Breast epithelium (tissue), 4 donors: ENCODE measurements around the gene ELANE. TPM values are rescaled to one million over a fixed set of nuclear protein-coding genes. Genes with fewer than 3 reads are reported as not detected.

Source experiments
- DNase-seq, 2 donors: peaks; one replicate each; pipeline ENCODE4 v3.0.0-alpha.2; 2019; ENCODE audit warnings: low spot score in 2 of 2
- H3K27ac ChIP-seq, 2 donors: fragments of 200-600 bp; sonication (generic) in 1 of 2; one replicate each; pipeline ENCODE4 v1.5.1; 2016 to 2019; ENCODE audit warnings: mild to moderate bottlenecking in 1 of 2
- H3K27me3 ChIP-seq, 2 donors: fragments of 200-600 bp; sonication (generic) in 1 of 2; one replicate each; pipeline versions ENCODE4 v1.5.1 to v1.6.0; 2017 to 2019; ENCODE audit warnings: control low read depth in 1 of 2, mild to moderate bottlenecking in 1 of 2
- H3K36me3 ChIP-seq: fragments of 200-600 bp; one replicate; pipeline ENCODE4 v1.5.1; 2019
- H3K4me1 ChIP-seq, 2 donors: fragments of 200-600 bp; sonication (generic); one replicate each; pipeline ENCODE4 v1.5.1; 2016 to 2019; ENCODE audit warnings: control low read depth in 1 of 2
- H3K4me3 ChIP-seq, 3 donors: fragments of 200-600 bp; sonication (generic); 1 replicate in 2 of 3; 2 replicates in 1 of 3; pipeline ENCODE4 v1.5.1; 2016 to 2019; ENCODE audit warnings: mild to moderate bottlenecking in 3 of 3, moderate library complexity in 2 of 3
- H3K9me3 ChIP-seq, 2 donors: fragments of 200-600 bp; sonication (generic) in 1 of 2; one replicate each; pipeline ENCODE4 v1.5.1; 2016 to 2019; ENCODE audit warnings: control low read depth in 1 of 2
- CTCF ChIP-seq, 3 donors: fragments of 450-650 bp; IDR thresholded peaks; one replicate each; pipeline ENCODE4 v1.5.1; 2016 to 2017; ENCODE audit warnings: antibody characterized with exemption in 3 of 3, mild to moderate bottlenecking in 3 of 3, moderate library complexity in 3 of 3
- POLR2A ChIP-seq: fragments of 450-650 bp; IDR thresholded peaks from one replicate; pipeline ENCODE4 v1.6.1; 2016; ENCODE audit warnings: antibody characterized with exemption, mild to moderate bottlenecking, moderate library complexity
- POLR2AphosphoS5 ChIP-seq, 3 donors: sonication (generic); formaldehyde crosslinking; IDR thresholded peaks; one replicate each; pipeline ENCODE4 v1.6.1; 2017; ENCODE audit warnings: antibody characterized with exemption in 3 of 3
- intact Hi-C: fragments of 100-400 bp; cut with DNase I; formaldehyde crosslinking; loops from one replicate; pipeline ENCODE4 v1.15.1; 2023; ENCODE audit warnings: low total_unique reads
- total RNA-seq, 3 donors: library from RNA; depleted of rRNA; stranded (reverse); fragments of >200 nt; gene quantifications; one replicate each; pipeline ENCODE4 v1.1.0, GENCODE V29; 2016

ELANE gene
- total RNA-seq, 3 donors from 2014 or later, result 0.98 to 5.0 (median 1.0) TPM

- no peak overlapping the region for H3K4me3 ChIP-seq
- no peak overlapping the region for H3K27ac ChIP-seq
- TF ChIP-seq POLR2A (no peak), POLR2AphosphoS5 (IDR thresholded peaks at IDR 0.05) (no peak), CTCF (IDR thresholded peaks at IDR 0.05) (no peak)
- no peaks in the 10 kb centered on the region for H3K27me3 ChIP-seq
- no peaks in the 10 kb centered on the region for H3K4me1 ChIP-seq
- intact Hi-C loops, result loop anchor here (5.0 to 10.0 kb wide), 2 partner anchors 296 to 318 kb away; no protein-coding TSS in a partner anchor
- no peak for DNase-seq
- H3K36me3 ChIP-seq, result no peaks in the 10 kb centered on the region
- no peaks in the 10 kb centered on the region for H3K9me3 ChIP-seq
Observed at GRCh38 chr19:896434-896833, 44.3 kb downstream of the ELANE start.

GRCh38 chr19:896999-897398 is 44.9 kb downstream of the ELANE start:
- intact Hi-C loops, result loop anchor here (5.0 to 10.0 kb wide), 2 partner anchors 295 to 318 kb away; no protein-coding TSS in a partner anchor
- DNase-seq, result no peak
- TF ChIP-seq POLR2A (no peak), POLR2AphosphoS5 (IDR thresholded peaks at IDR 0.05) (no peak), CTCF (IDR thresholded peaks at IDR 0.05) (no peak)
- Histone ChIP-seq H3K4me3 (no peak overlapping the region), H3K27me3 (no peaks in the 10 kb centered on the region), H3K4me1 (no peaks in the 10 kb centered on the region), H3K27ac (no peak overlapping the region), H3K9me3 (no peaks in the 10 kb centered on the region), H3K36me3 (no peaks in the 10 kb centered on the region)

- no peaks in the 10 kb centered on the region for H3K27me3 ChIP-seq
- no peak for TF ChIP-seq POLR2A
- no peak for TF ChIP-seq CTCF (IDR thresholded peaks at IDR 0.05)
- TF ChIP-seq POLR2AphosphoS5 (IDR thresholded peaks at IDR 0.05), result no peak
- intact Hi-C loops, result loop anchor here (5.0 to 10.0 kb wide), 2 partner anchors 295 to 317 kb away; no protein-coding TSS in a partner anchor
Observed at GRCh38 chr19:897442-898039, 45.4 kb downstream of the ELANE start.

DNA sequence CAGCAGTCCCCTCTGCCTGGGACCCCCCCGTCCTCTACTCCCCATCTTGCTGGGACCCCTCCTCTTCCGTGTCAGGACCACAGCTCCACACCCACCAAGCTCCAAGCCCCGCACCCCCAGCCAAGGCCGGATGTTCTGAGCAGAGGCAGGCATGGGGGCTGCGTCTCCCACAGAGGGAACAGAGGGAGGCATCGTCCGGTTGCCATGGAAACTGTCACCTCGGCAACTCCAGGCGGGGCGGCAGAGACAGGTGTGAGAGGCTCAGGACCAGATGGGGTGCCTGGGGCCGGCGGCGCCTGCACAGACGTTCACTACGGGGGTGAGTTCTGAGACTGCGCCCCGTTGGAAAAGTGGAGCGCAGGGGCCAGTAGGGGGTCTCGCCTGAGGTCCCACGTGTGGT is 46.6 kb downstream of the ELANE start:
- TF ChIP-seq POLR2AphosphoS5 (IDR thresholded peaks at IDR 0.05) (no peak), POLR2A (no peak), CTCF (IDR thresholded peaks at IDR 0.05) (no peak)
- Histone ChIP-seq H3K27me3 (no peaks in the 10 kb centered on the region), H3K36me3 (no peaks in the 10 kb centered on the region), H3K4me1 (no peaks in the 10 kb centered on the region), H3K9me3 (no peaks in the 10 kb centered on the region), H3K4me3 (no peak overlapping the region), H3K27ac (no peak overlapping the region)
- intact Hi-C loops, result loop anchor here (5.0 to 10.0 kb wide), 2 partner anchors 294 to 316 kb away; no protein-coding TSS in a partner anchor
- no peak for DNase-seq

More at GRCh38 chr19:897442-898039, 45.4 kb downstream of the ELANE start:
- no peak overlapping the region for H3K4me3 ChIP-seq
- no peaks in the 10 kb centered on the region for H3K9me3 ChIP-seq
- no peaks in the 10 kb centered on the region for H3K4me1 ChIP-seq
- H3K27ac ChIP-seq, result no peak overlapping the region
- no peak for DNase-seq
- no peaks in the 10 kb centered on the region for H3K36me3 ChIP-seq

DNA sequence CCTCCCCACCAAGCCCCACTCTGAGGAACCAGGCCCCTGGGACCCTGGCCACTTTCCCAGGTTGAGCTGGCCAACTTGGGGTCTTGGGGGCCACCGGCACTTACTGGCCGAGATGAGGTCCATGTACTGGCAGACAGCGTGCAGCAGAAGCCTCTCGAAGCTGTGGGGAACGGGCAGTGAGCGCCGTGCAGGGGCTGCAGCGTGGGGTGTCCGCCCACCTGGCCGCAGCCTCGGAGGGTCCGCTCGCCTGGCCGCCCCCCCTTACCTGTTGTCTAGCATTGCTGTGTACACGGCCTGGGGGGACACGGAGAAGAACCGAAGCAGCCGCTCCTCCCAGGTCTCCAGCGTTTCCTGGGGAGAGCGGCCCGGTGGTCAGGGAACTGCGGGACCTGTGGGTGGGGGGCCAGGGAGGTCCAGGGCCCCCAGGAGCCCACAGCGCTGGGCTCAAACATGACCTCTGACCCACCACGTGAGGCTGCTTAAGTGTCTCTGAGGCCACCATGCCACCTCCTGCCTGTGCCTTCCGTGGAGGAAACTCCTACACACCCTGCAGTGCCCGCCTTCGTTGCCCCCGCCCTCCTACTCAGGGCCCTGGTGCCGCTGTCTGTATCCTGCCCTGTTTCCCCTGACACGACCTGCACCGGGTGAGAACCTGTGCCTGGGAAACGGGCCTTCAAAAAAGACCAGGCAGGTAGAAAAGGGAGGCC is 47.4 kb downstream of the ELANE start:
- H3K4me1 ChIP-seq, result no peaks in the 10 kb centered on the region
- intact Hi-C loops, result loop anchor here (5.0 to 10.0 kb wide), 2 partner anchors 293 to 315 kb away; no protein-coding TSS in a partner anchor
- H3K36me3 ChIP-seq, result no peaks in the 10 kb centered on the region
- no peak for DNase-seq
- H3K27ac ChIP-seq, result no peak overlapping the region
- TF ChIP-seq CTCF (IDR thresholded peaks at IDR 0.05), result no peak
- TF ChIP-seq POLR2A, result no peak
- no peak for TF ChIP-seq POLR2AphosphoS5 (IDR thresholded peaks at IDR 0.05)
- H3K4me3 ChIP-seq, result no peak overlapping the region
- no peaks in the 10 kb centered on the region for H3K9me3 ChIP-seq
- H3K27me3 ChIP-seq, result no peaks in the 10 kb centered on the region
